Ascending aorta (tissue), 2 donors: Measurements from ENCODE around the gene ACSM4. TPM values are rescaled to one million over a fixed set of nuclear protein-coding genes. Genes with fewer than 3 reads are reported as not detected.

Experiments
- DNase-seq, 2 donors: peaks; one replicate each; pipeline ENCODE4 v3.0.0-alpha.2; 2019; ENCODE audit warnings: low spot score in 2 of 2
- H3K27ac ChIP-seq, 2 donors: fragments of 200-600 bp; sonication (generic); one replicate each; pipeline ENCODE4 v1.5.1; 2016 to 2017; ENCODE audit warnings: mild to moderate bottlenecking in 1 of 2
- H3K27me3 ChIP-seq: fragments of 200-600 bp; sonication (generic); one replicate; pipeline ENCODE4 v1.5.1; 2017
- H3K36me3 ChIP-seq, 2 donors: fragments of 200-600 bp; sonication (generic); one replicate each; pipeline ENCODE4 v1.5.1; 2016
- H3K4me1 ChIP-seq, 2 donors: fragments of 200-600 bp; sonication (generic); one replicate each; pipeline ENCODE4 v1.5.1; 2016 to 2017; ENCODE audit warnings: mild to moderate bottlenecking in 1 of 2
- H3K4me3 ChIP-seq, 2 donors: fragments of 200-600 bp; sonication (generic); one replicate each; pipeline ENCODE4 v1.5.1; 2016 to 2017; ENCODE audit warnings: mild to moderate bottlenecking in 1 of 2
- H3K9me3 ChIP-seq, 2 donors: fragments of 200-600 bp; sonication (generic); one replicate each; pipeline ENCODE4 v1.5.1; 2016
- CTCF ChIP-seq, 3 experiments: fragments of 200-600 bp in 2 of 3; fragments of 450-650 bp in 1 of 3; sonication (generic) in 2 of 3; IDR thresholded peaks; one replicate each; pipeline ENCODE4 v1.5.1; 2016 to 2019; ENCODE audit warnings: antibody characterized with exemption in 3 of 3, mild to moderate bottlenecking in 1 of 3, moderate library complexity in 1 of 3
- intact Hi-C: fragments of 100-400 bp; cut with DNase I; formaldehyde crosslinking; loops from one replicate; pipeline ENCODE4 v1.15.1; 2023
- total RNA-seq: library from RNA; depleted of rRNA; stranded (reverse); fragments of >200 nt; gene quantifications from one replicate; pipeline ENCODE4 v1.1.0, GENCODE V29; 2016

Gene ACSM4, protein sequence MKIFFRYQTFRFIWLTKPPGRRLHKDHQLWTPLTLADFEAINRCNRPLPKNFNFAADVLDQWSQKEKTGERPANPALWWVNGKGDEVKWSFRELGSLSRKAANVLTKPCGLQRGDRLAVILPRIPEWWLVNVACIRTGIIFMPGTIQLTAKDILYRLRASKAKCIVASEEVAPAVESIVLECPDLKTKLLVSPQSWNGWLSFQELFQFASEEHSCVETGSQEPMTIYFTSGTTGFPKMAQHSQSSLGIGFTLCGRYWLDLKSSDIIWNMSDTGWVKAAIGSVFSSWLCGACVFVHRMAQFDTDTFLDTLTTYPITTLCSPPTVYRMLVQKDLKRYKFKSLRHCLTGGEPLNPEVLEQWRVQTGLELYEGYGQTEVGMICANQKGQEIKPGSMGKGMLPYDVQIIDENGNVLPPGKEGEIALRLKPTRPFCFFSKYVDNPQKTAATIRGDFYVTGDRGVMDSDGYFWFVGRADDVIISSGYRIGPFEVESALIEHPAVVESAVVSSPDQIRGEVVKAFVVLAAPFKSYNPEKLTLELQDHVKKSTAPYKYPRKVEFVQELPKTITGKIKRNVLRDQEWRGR
- not detected for total RNA-seq

- Histone ChIP-seq H3K9me3 (no peaks in the 10 kb centered on the region), H3K36me3 (no peaks in the 10 kb centered on the region), H3K27me3 (no peaks in the 10 kb centered on the region), H3K4me3 (no peak within 1 kb of the TSS), H3K4me1 (no peaks in the 10 kb centered on the region), H3K27ac (no peak within 1 kb of the TSS)
- intact Hi-C loops: no loop called here
- TF ChIP-seq CTCF (IDR thresholded peaks at IDR 0.05): no peak
- no peak for DNase-seq
Observed at GRCh38 chr12:7303772-7304171, at the start of gene ACSM4. Gene ACSM4, plus strand, starts transcription at chr12:7304072. Its CDS starts 260 bp downstream, at chr12:7304332.

- Histone ChIP-seq H3K4me3 (no peak overlapping the region), H3K36me3 (no peaks in the 10 kb centered on the region), H3K9me3 (no peaks in the 10 kb centered on the region), H3K27me3 (no peaks in the 10 kb centered on the region), H3K4me1 (no peaks in the 10 kb centered on the region), H3K27ac (no peak overlapping the region)
- intact Hi-C loops: no loop called here
- DNase-seq: no peak
- TF ChIP-seq CTCF (IDR thresholded peaks at IDR 0.05): no peak
Observed at GRCh38 chr12:7259060-7259459, 44.8 kb upstream of the ACSM4 start.

GRCh38 chr12:7264538-7264937, 39.3 kb upstream of the ACSM4 start:
- no peaks in the 10 kb centered on the region for H3K27me3 ChIP-seq
- intact Hi-C loops: no loop called here
- no peak overlapping the region for H3K27ac ChIP-seq
- no peak for TF ChIP-seq CTCF (IDR thresholded peaks at IDR 0.05)
- no peaks in the 10 kb centered on the region for H3K36me3 ChIP-seq
- no peaks in the 10 kb centered on the region for H3K4me1 ChIP-seq
- DNase-seq: no peak
- no peaks in the 10 kb centered on the region for H3K9me3 ChIP-seq
- H3K4me3 ChIP-seq: no peak overlapping the region

- H3K4me1 ChIP-seq: no peaks in the 10 kb centered on the region
- no peak overlapping the region for H3K4me3 ChIP-seq
- TF ChIP-seq CTCF (IDR thresholded peaks at IDR 0.05): no peak
- no peaks in the 10 kb centered on the region for H3K27me3 ChIP-seq
- no peaks in the 10 kb centered on the region for H3K9me3 ChIP-seq
- H3K36me3 ChIP-seq: no peaks in the 10 kb centered on the region
- no peak overlapping the region for H3K27ac ChIP-seq
- DNase-seq: no peak
- intact Hi-C loops: no loop called here
Observed at GRCh38 chr12:7265251-7265650, 38.6 kb upstream of the ACSM4 start.

- no peak for DNase-seq
- no peaks in the 10 kb centered on the region for H3K36me3 ChIP-seq
- TF ChIP-seq CTCF (IDR thresholded peaks at IDR 0.05): no peak
- no peaks in the 10 kb centered on the region for H3K9me3 ChIP-seq
- no peak overlapping the region for H3K4me3 ChIP-seq
- no peaks in the 10 kb centered on the region for H3K27me3 ChIP-seq
- H3K27ac ChIP-seq: no peak overlapping the region
- no peaks in the 10 kb centered on the region for H3K4me1 ChIP-seq
- intact Hi-C loops: no loop called here
Observed at GRCh38 chr12:7269273-7269672, 34.6 kb upstream of the ACSM4 start.
